Body of pancreas (tissue), 4 donors: Measurements from ENCODE around the gene ACTR1A.
"Not testable (repeated sequence)": the region's sequence is repeated elsewhere in the genome, so short reads cannot be mapped to it uniquely, and the experiment has no call there.

ENCODE experiments used
- CTCF ChIP-seq, 7 experiments: fragments of 450-650 bp in 4 of 7; fragments of 200-600 bp in 3 of 7; sonication (generic) in 3 of 7; IDR thresholded peaks; one replicate each; pipeline ENCODE4 v1.5.1; 2016 to 2019; ENCODE audit warnings: antibody characterized with exemption in 7 of 7
- POLR2A ChIP-seq, 3 donors: fragments of 450-650 bp; IDR thresholded peaks; one replicate each; pipeline ENCODE4 v1.6.1; 2016; ENCODE audit warnings: antibody characterized with exemption in 3 of 3, mild to moderate bottlenecking in 2 of 3

DNA sequence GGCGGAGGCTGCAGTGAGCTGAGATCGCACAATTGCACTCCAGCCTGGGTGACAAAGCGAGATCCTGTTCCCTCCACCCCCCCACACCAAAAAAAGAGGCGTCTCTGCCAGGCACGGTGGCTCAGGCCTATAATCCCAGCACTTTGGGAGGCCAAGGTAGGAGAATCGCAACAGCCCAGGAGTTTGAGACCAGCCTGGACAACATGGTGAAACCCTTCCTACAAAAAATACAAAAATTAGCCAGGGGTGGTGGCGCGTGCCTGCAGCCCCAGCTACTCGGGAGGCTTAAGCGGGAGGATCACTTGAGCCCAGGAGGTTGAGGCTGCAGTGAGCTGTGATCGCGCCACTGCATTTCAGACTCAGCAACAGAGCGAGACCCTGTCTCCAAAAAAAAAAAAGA lies 1.8 kb downstream of the ACTR1A start:
- TF ChIP-seq CTCF, POLR2A (IDR thresholded peaks at IDR 0.05): not testable (repeated sequence)
